AG10803 (cell line): ENCODE data around the gene BLOC1S3.
"Not testable (repeated sequence)": the region's sequence is repeated elsewhere in the genome, so short reads cannot be mapped to it uniquely, and the experiment has no call there.

Experiments used
- DNase-seq: peaks from one replicate; pipeline ENCODE4 v3.0.0; 2010; ENCODE audit warnings: low read depth
- H3K4me3 ChIP-seq: 2 replicates; pipeline ENCODE4 v1.5.1; 2011; ENCODE audit warnings: mild to moderate bottlenecking, low read length, control low read depth
- CTCF ChIP-seq: conservative IDR thresholded peaks from 2 replicates; pipeline ENCODE4 v1.5.1; 2011; ENCODE audit warnings: mild to moderate bottlenecking, low read length, control low read depth, inconsistent platforms

BLOC1S3 gene

GRCh38 chr19:45217193-45217956 lies 38.8 kb downstream of the BLOC1S3 start:
- DNase-seq: no peak
- TF ChIP-seq CTCF: no peak
- no peak overlapping the region for H3K4me3 ChIP-seq

GRCh38 chr19:45217957-45218334 lies 39.4 kb downstream of the BLOC1S3 start:
- no peak overlapping the region for H3K4me3 ChIP-seq
- no peak for DNase-seq
- no peak for TF ChIP-seq CTCF

- H3K4me3 ChIP-seq: no peak overlapping the region
- DNase-seq: no peak
- no peak for TF ChIP-seq CTCF
These were observed 39.8 kb downstream of the BLOC1S3 start for GRCh38 chr19:45218426-45218825.

GRCh38 chr19:45218911-45219743 lies 40.5 kb downstream of the BLOC1S3 start:
- peak; percentile 24 for DNase-seq
- H3K4me3 ChIP-seq: no peak overlapping the region
- TF ChIP-seq CTCF: no peak

GRCh38 chr19:45222724-45223123 lies 44.1 kb downstream of the BLOC1S3 start:
- no peak for DNase-seq
- TF ChIP-seq CTCF: no peak
- H3K4me3 ChIP-seq: no peak overlapping the region

GRCh38 chr19:45223879-45224278 lies 45.3 kb downstream of the BLOC1S3 start:
- TF ChIP-seq CTCF: no peak
- no peak for DNase-seq
- no peak overlapping the region for H3K4me3 ChIP-seq

- no peak for DNase-seq
- no peak for TF ChIP-seq CTCF
- no peak overlapping the region for H3K4me3 ChIP-seq
These were observed 46.1 kb downstream of the BLOC1S3 start for GRCh38 chr19:45224645-45225044.

- H3K4me3 ChIP-seq, DNase-seq: not testable (repeated sequence)
These were observed 50.5 kb downstream of the BLOC1S3 start for GRCh38 chr19:45229056-45229455.
